Measurements from ENCODE around the gene FGD3.

The FGD3 gene

GRCh38 chr9:93080406-93080805, 133.1 kb downstream of the FGD3 start:
- DNase-seq, result no peak

GRCh38 chr9:93081081-93081529, 133.8 kb downstream of the FGD3 start:
- DNase-seq, result no peak

- DNase-seq, result no peak
Observed at GRCh38 chr9:93081931-93082330, 134.6 kb downstream of the FGD3 start.

- no peak for DNase-seq
Observed at GRCh38 chr9:93082841-93083411, 135.6 kb downstream of the FGD3 start.

- DNase-seq, result no peak
Observed at GRCh38 chr9:93083592-93084470, 136.5 kb downstream of the FGD3 start.

- no peak for DNase-seq
Observed at GRCh38 chr9:93084471-93084881, 137.2 kb downstream of the FGD3 start.

GRCh38 chr9:93085676-93086075, 138.4 kb downstream of the FGD3 start:
- no peak for DNase-seq

Measured in central memory CD4-positive, alpha-beta T cell (primary cell).